Measurements from ENCODE around the gene POLDIP2. TPM values are rescaled to one million over a fixed set of nuclear protein-coding genes. Genes with fewer than 3 reads are reported as not detected.

Gene POLDIP2
- total RNA-seq, 2 donors from 2014 or later, result 78.2 to 91.2 TPM

Other genes with a start within 250 kb of the POLDIP2 start
- 10 to 100 TPM; 23.4 to 38.2 TPM for gene TMEM97, start 38.3 kb downstream of the POLDIP2 start, total RNA-seq
- 10 to 100 TPM; 31.1 to 31.7 TPM for gene IFT20, start 22.1 kb downstream of the POLDIP2 start, total RNA-seq
- gene TNFAIP1, start 21.8 kb downstream of the POLDIP2 start, total RNA-seq, result 10 to 100 TPM; 20.9 to 22.1 TPM
- gene SEBOX, start 7.7 kb upstream of the POLDIP2 start, total RNA-seq, result not detected
- under 1 TPM; 0.19 to 0.30 TPM for gene VTN, start 12.8 kb upstream of the POLDIP2 start, total RNA-seq
- 10 to 100 TPM; 22.4 to 24.3 TPM for gene SARM1, start 14.2 kb upstream of the POLDIP2 start, total RNA-seq
- gene SLC46A1, start 48.7 kb upstream of the POLDIP2 start, total RNA-seq, result 1 to 10 TPM; 2.1 TPM
- not detected for gene SLC13A2, start 116.1 kb upstream of the POLDIP2 start, total RNA-seq
- gene FOXN1, start 148.8 kb upstream of the POLDIP2 start, total RNA-seq, result not detected
- gene UNC119, start 195.1 kb upstream of the POLDIP2 start, total RNA-seq, result 10 to 100 TPM; 45.3 to 53.8 TPM
- 10 to 100 TPM; 46.3 to 53.5 TPM for gene PIGS, start 214.0 kb upstream of the POLDIP2 start, total RNA-seq
- 10 to 100 TPM; 23.1 to 40.0 TPM for gene ALDOC, start 219.4 kb upstream of the POLDIP2 start, total RNA-seq
- 100 to 1,000 TPM; 134 to 141 TPM for gene SPAG5, start 241.5 kb upstream of the POLDIP2 start, total RNA-seq